GM12878 (cell line): ENCODE results near the gene CD58. TPM values are rescaled to one million over a fixed set of nuclear protein-coding genes. Genes with fewer than 3 reads are reported as not detected.

Experiments
- ATAC-seq: fragments of 200-7000 bp; cut with Tn5 transposase; 3 replicates; pipeline ENCODE4 v1.9.1; 2020; ENCODE audit warnings: mild to moderate bottlenecking, moderate library complexity
- BruUV-seq: library from RNA; stranded (reverse); fragments of 400-500 nt; replicated peaks from 2 replicates; lab custom pipeline; 2021; lab: Mats Ljungman, UMichigan
- CTCF ChIA-PET: fragments of 300-600 bp; sonication (Branson Sonifier 250); formaldehyde crosslinking; extraction: SDS; loops from one replicate; lab custom pipeline; 2021; ENCODE audit warnings: inconsistent platforms; lab: Yijun Ruan, JAX
- POLR2A ChIA-PET: fragments of 350-600 bp; formaldehyde crosslinking; extraction: SDS; loops from one replicate; lab custom pipeline; 2021; ENCODE audit warnings: inconsistent platforms; lab: Charles Lee
- RAD21 ChIA-PET: fragments of 300-600 bp; sonication (Branson Sonifier 250); formaldehyde crosslinking; loops from one replicate; lab custom pipeline; 2023; ENCODE audit warnings: antibody characterized with exemption; ENCODE audit not compliant: unreplicated experiment; lab: Charles Lee
- SMC1A ChIA-PET: fragments of 300-600 bp; sonication (Branson Sonifier 250); formaldehyde crosslinking; loops from one replicate; lab custom pipeline; 2023; ENCODE audit not compliant: unreplicated experiment, uncharacterized antibody; lab: Charles Lee
- DNase-seq: peaks from one replicate; pipeline ENCODE4 v3.0.0-alpha.2; 2011; ENCODE audit warnings: low read depth, low spot score
- FAIRE-seq: peaks from 3 replicates; lab custom pipeline; 2011; peaks lifted over from hg19 to GRCh38; lab: Jason Lieb, UNC
- H2AFZ ChIP-seq: 2 replicates; pipeline ENCODE4 v1.6.0; 2011; ENCODE audit warnings: low read depth, low read length, control low read depth; ENCODE audit not compliant: control insufficient read depth
- H3K27ac ChIP-seq: 2 replicates; pipeline ENCODE4 v1.5.1; 2011; ENCODE audit warnings: control low read depth; ENCODE audit not compliant: control insufficient read depth, insufficient read depth
- H3K27me3 ChIP-seq, 2 experiments: replicated peaks in 1 of 2; 2 replicates each; pipeline versions ENCODE4 v1.6.0 to v1.6.1; 2011; ENCODE audit warnings: low read length in 1 of 2; ENCODE audit not compliant: control insufficient read depth in 2 of 2, insufficient read depth in 2 of 2
- H3K36me3 ChIP-seq, 2 experiments: 2 replicates each; pipeline ENCODE4 v1.5.1; 2011; ENCODE audit warnings: low read length in 1 of 2; ENCODE audit not compliant: control insufficient read depth in 2 of 2, insufficient read depth in 2 of 2
- H3K4me1 ChIP-seq: 2 replicates; pipeline ENCODE4 v1.6.1; 2011; ENCODE audit warnings: mild to moderate bottlenecking, low read length, moderate library complexity, mixed read lengths; ENCODE audit not compliant: control insufficient read depth, insufficient read depth
- H3K4me2 ChIP-seq: 2 replicates; pipeline ENCODE4 v1.6.0; 2011; ENCODE audit warnings: control low read depth; ENCODE audit not compliant: control insufficient read depth, insufficient read depth
- H3K4me3 ChIP-seq: fragments of 200-600 bp; sonication (generic); 2 replicates; pipeline ENCODE4 v1.5.1; 2016
- H3K79me2 ChIP-seq: 2 replicates; pipeline ENCODE4 v1.6.0; 2011; ENCODE audit warnings: low read length; ENCODE audit not compliant: control insufficient read depth, insufficient read depth
- H3K9ac ChIP-seq: 2 replicates; pipeline ENCODE4 v1.8.0; 2011; ENCODE audit warnings: low read length, control low read depth, mixed read lengths; ENCODE audit not compliant: control insufficient read depth, insufficient read depth
- H3K9me3 ChIP-seq: replicated peaks from 3 replicates; pipeline ENCODE4 v1.5.1; 2011; ENCODE audit warnings: mild to moderate bottlenecking, low read length; ENCODE audit not compliant: control insufficient read depth, insufficient read depth
- H4K20me1 ChIP-seq: 2 replicates; pipeline ENCODE4 v1.6.0; 2011; ENCODE audit not compliant: control insufficient read depth, insufficient read depth
- EZH2 ChIP-seq: IDR thresholded peaks from 2 replicates; pipeline ENCODE4 v1.6.1; 2012; ENCODE audit warnings: low read depth, mild to moderate bottlenecking, control low read depth, inconsistent platforms, low read length, borderline replicate concordance; ENCODE audit not compliant: control insufficient read depth
- GABPA ChIP-seq: IDR thresholded peaks from 2 replicates; pipeline ENCODE4 v1.6.1; 2014; ENCODE audit warnings: antibody characterized with exemption, low read depth, mild to moderate bottlenecking, inconsistent platforms
- NR2C1 ChIP-seq: fragments of 450-650 bp; IDR thresholded peaks from 2 replicates; pipeline ENCODE4 v1.6.1; 2017; ENCODE audit warnings: antibody characterized with exemption, mild to moderate bottlenecking, moderate library complexity
- SMAD5 ChIP-seq: IDR thresholded peaks from 2 replicates; pipeline ENCODE4 v1.6.1; 2016; ENCODE audit warnings: antibody characterized with exemption, low read depth
- WGBS: methylation state at CpG from one replicate; pipeline ENCODE4 v1.1.6; 2016; ENCODE audit warnings: low lambda C conversion rate; ENCODE audit not compliant: insufficient replicate concordance, insufficient coverage; ENCODE audit errors: missing lambda C conversion rate; 5-methylcytosine and 5-hydroxymethylcytosine counted together
- in situ Hi-C: fragments of 300-500 bp; cut with MboI; formaldehyde crosslinking; loops from 9 replicates; pipeline ENCODE4 v1.14.3; 2018; ENCODE audit warnings: mixed read lengths
- intact Hi-C: fragments of 100-400 bp; cut with micrococcal nuclease; formaldehyde crosslinking; loops from one replicate; pipeline ENCODE4 v1.14.2; 2022; ENCODE audit not compliant: unreplicated experiment
- polyA plus RNA-seq, 11 experiments: library from polyadenylated mRNA; depleted of rRNA in 4 of 11; unstranded in 6 of 11; stranded (reverse) in 5 of 11; fragments of >200 nt; fragmentation: Nextera tagmentation in 4 of 11; fragmentation: Illumina TruSeq in 1 of 11; extraction: Ambion mirVana in 4 of 11; extraction: Trizol in 1 of 11; gene quantifications; 1 replicate in 1 of 11; 2 replicates in 10 of 11; pipeline versions ENCODE4 v1.2.1 to v1.2.3, GENCODE V29; 2011 to 2016; ENCODE audit warnings: inconsistent platforms in 2 of 11, missing spikeins in 2 of 11, low read depth in 1 of 11
- total RNA-seq, 4 experiments: library from RNA; depleted of rRNA in 3 of 4; stranded (reverse); fragments of >200 nt in 3 of 4; fragmentation: Illumina TruSeq in 1 of 4; extraction: Trizol in 1 of 4; gene quantifications; 2 replicates each; pipeline versions ENCODE4 v1.2.1 to v1.2.3, GENCODE V29; 2013 to 2021
- TF ChIP-seq, protein P1 (sequence below): fragments of 450-650 bp; IDR thresholded peaks from 2 replicates; pipeline ENCODE4 v1.6.1; 2017; ENCODE audit warnings: mild to moderate bottlenecking
- TF ChIP-seq, protein P2 (sequence below): IDR thresholded peaks from 2 replicates; pipeline ENCODE4 v1.6.1; 2012; ENCODE audit warnings: low read depth, low read length, improper control_type of control experiment

CD58 gene
- total and polyA plus RNA-seq, 10 of the 15 experiments (the other 5 are each of a cell fraction or from before 2014, with no cell fraction given): 70.4 to 252 (median 129) TPM

DNA sequence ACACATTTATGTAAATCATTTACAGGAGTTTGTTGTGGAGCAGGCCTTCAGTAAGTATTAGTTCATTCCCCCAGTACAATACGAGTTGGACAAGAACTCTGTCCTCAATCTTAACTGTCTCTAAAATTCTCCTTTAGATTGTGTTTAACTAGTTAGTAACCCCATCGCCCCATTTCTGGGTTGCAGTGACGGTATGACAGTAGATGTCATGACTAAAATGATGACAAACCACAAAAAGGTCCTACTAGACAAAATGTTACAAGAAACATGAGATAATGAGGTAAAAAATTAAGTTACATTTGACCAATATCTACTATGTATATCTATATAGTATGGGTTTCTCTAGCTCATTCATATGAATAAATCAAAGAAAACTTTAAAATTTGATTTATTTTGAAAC lies 41.1 kb downstream of the CD58 start:
- ATAC-seq (no peak), DNase-seq (no peak), FAIRE-seq (no peak)
- BruUV-seq: no TSS peak
- no peaks in the 10 kb centered on the region; the same call in 1 of the 3 replicates for H3K9me3 ChIP-seq
- intact Hi-C loops: no loop called here
- H4K20me1 ChIP-seq: no peaks in the 10 kb centered on the region
- H3K9ac ChIP-seq: no peak overlapping the region
- CTCF ChIA-PET: interaction anchor here (1.2 kb wide), 1 partner anchor 197 kb away, joined by 3 read pairs; no protein-coding TSS in a partner anchor
- POLR2A ChIA-PET: no interaction called here
- no peak overlapping the region for H2AFZ ChIP-seq
- no peak overlapping the region for H3K4me3 ChIP-seq
- H3K4me2 ChIP-seq: no peak overlapping the region
- peaks cover 15 to 43% of the 10 kb centered on the region in 2 experiments for H3K36me3 ChIP-seq
- H3K79me2 ChIP-seq: peaks cover 3% of the 10 kb centered on the region
- in situ Hi-C loops: no loop called here
- SMC1A ChIA-PET: interaction anchor here (1.0 to 1.3 kb wide), 2 partner anchors 10 to 508 kb away, joined by 3 to 4 read pairs; no protein-coding TSS in a partner anchor
- no peak overlapping the region for H3K27ac ChIP-seq
- no peaks in the 10 kb centered on the region for H3K27me3 ChIP-seq
- WGBS: 98% methylated on average over 3 of the region's 3 CpGs
- no peaks in the 10 kb centered on the region for H3K4me1 ChIP-seq
- TF ChIP-seq SMAD5: 0 out of 2 replicates have a peak, but pooled peaks have one; percentile 4
- no peak for TF ChIP-seq NR2C1
- TF ChIP-seq GABPA: no peak
- TF ChIP-seq EZH2: no peak
- TF ChIP-seq, protein P1, sequence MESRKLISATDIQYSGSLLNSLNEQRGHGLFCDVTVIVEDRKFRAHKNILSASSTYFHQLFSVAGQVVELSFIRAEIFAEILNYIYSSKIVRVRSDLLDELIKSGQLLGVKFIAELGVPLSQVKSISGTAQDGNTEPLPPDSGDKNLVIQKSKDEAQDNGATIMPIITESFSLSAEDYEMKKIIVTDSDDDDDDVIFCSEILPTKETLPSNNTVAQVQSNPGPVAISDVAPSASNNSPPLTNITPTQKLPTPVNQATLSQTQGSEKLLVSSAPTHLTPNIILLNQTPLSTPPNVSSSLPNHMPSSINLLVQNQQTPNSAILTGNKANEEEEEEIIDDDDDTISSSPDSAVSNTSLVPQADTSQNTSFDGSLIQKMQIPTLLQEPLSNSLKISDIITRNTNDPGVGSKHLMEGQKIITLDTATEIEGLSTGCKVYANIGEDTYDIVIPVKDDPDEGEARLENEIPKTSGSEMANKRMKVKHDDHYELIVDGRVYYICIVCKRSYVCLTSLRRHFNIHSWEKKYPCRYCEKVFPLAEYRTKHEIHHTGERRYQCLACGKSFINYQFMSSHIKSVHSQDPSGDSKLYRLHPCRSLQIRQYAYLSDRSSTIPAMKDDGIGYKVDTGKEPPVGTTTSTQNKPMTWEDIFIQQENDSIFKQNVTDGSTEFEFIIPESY: no peak
- TF ChIP-seq, protein P2, sequence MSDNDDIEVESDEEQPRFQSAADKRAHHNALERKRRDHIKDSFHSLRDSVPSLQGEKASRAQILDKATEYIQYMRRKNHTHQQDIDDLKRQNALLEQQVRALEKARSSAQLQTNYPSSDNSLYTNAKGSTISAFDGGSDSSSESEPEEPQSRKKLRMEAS: no peak
- RAD21 ChIA-PET: no interaction called here
